ENCODE data around the gene RNF223. TPM values are rescaled to one million over a fixed set of nuclear protein-coding genes. Genes with fewer than 3 reads are reported as not detected.

Gene RNF223
- polyA plus RNA-seq, 1 donor (not counting 4 experiments of a cell fraction or from before 2014, with no cell fraction given): 0.22 TPM

DNA sequence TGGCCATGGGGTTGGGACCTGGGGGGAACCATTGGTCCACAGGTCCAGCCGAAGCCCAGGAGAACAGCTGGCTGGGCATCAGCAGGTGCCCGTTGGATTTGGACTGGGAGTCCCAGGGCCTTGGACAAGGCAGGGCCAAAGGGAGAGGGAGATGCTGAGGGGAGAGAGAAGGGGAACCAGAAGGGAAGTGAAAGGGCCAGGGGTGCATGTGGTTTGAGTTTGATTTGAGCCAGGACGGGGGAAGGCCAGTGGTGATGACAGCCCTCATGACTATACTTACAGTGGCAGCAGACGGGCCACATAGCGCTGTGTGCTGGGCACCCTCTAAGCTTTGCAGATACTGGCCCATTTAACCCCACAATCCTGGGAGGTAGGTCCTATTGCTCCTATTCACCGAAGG is 35.4 kb downstream of the RNF223 start:
- Histone ChIP-seq H3K4me1 (ENCODE audit: control insufficient read depth, extremely low read depth, insufficient read depth, low read length) (peaks cover 14% of the 10 kb centered on the region), H2AFZ (ENCODE audit: control insufficient read depth, low read length) (no peak overlapping the region), H3K9ac (ENCODE audit: control insufficient read depth, extremely low read depth, insufficient read depth, low read length) (no peak overlapping the region), H3K36me3 (ENCODE audit: control insufficient read depth in 2 of 2, extremely low read depth in 1 of 2, insufficient read depth in 2 of 2, low read length in 2 of 2) (peaks cover 36 to 56% of the 10 kb centered on the region in 2 experiments), H3K79me2 (ENCODE audit: control insufficient read depth, insufficient read depth, low read length) (peaks cover 61% of the 10 kb centered on the region), H4K20me1 (ENCODE audit: control insufficient read depth, extremely low read depth, insufficient read depth, low read length) (peaks cover 68% of the 10 kb centered on the region), H3K4me2 (ENCODE audit: control insufficient read depth, extremely low read depth, insufficient read depth, low read depth, low read length) (no peak overlapping the region), H3K9me3 (ENCODE audit: control insufficient read depth, low read depth, low read length) (no peaks in the 10 kb centered on the region), H3K9me1 (ENCODE audit: control insufficient read depth, extremely low read depth, insufficient read depth, low read length) (peaks cover 8% of the 10 kb centered on the region), H3K27ac (ENCODE audit: control insufficient read depth, insufficient read depth, low read length) (no peak overlapping the region), H3K27me3 (ENCODE audit: control insufficient read depth, extremely low read depth, insufficient read depth, low read length) (no peaks in the 10 kb centered on the region), H3K4me3 (ENCODE audit: control insufficient read depth in 2 of 3, extremely low read depth in 1 of 3, insufficient read depth in 2 of 3, low read depth in 1 of 3, low read length in 3 of 3) (no peak overlapping the region)
- TF ChIP-seq EZH2 (IDR thresholded peaks at IDR 0.05; ENCODE audit: low read length) (no peak), CTCF (optimal IDR thresholded peaks at IDR 0.05 in 1 of 3, IDR thresholded peaks at IDR 0.05 in 1 of 3, conservative IDR thresholded peaks at IDR 0.05 in 1 of 3; ENCODE audit: extremely low read depth in 1 of 3, insufficient read depth in 2 of 3, low read length in 3 of 3) (no peak)
- DNase-seq (ENCODE audit: low read depth, low spot score): no peak
- no peak for FAIRE-seq
- dilution Hi-C loops (cut with MboI; ENCODE audit: extremely low pct_ligation_motif_present, low sequenced_read_pairs): no loop called here

GRCh38 chr1:1037366-1038327 is 36.5 kb downstream of the RNF223 start:
- H3K79me2 ChIP-seq (ENCODE audit: control insufficient read depth, insufficient read depth, low read length): peaks cover 52% of the 10 kb centered on the region
- H3K4me2 ChIP-seq (ENCODE audit: control insufficient read depth, extremely low read depth, insufficient read depth, low read depth, low read length): no peak overlapping the region
- TF ChIP-seq CTCF (optimal IDR thresholded peaks at IDR 0.05 in 1 of 3, IDR thresholded peaks at IDR 0.05 in 1 of 3, conservative IDR thresholded peaks at IDR 0.05 in 1 of 3; ENCODE audit: extremely low read depth in 1 of 3, insufficient read depth in 2 of 3, low read length in 3 of 3): no peak
- TF ChIP-seq EZH2 (IDR thresholded peaks at IDR 0.05; ENCODE audit: low read length): no peak
- H4K20me1 ChIP-seq (ENCODE audit: control insufficient read depth, extremely low read depth, insufficient read depth, low read length): peaks cover 60% of the 10 kb centered on the region
- no peaks in the 10 kb centered on the region for H3K27me3 ChIP-seq (ENCODE audit: control insufficient read depth, extremely low read depth, insufficient read depth, low read length)
- peaks cover 32 to 51% of the 10 kb centered on the region in 2 experiments for H3K36me3 ChIP-seq (ENCODE audit: control insufficient read depth in 2 of 2, extremely low read depth in 1 of 2, insufficient read depth in 2 of 2, low read length in 2 of 2)
- H2AFZ ChIP-seq (ENCODE audit: control insufficient read depth, low read length): no peak overlapping the region
- no peak overlapping the region for H3K27ac ChIP-seq (ENCODE audit: control insufficient read depth, insufficient read depth, low read length)
- no peak overlapping the region for H3K4me3 ChIP-seq (ENCODE audit: control insufficient read depth in 2 of 3, extremely low read depth in 1 of 3, insufficient read depth in 2 of 3, low read depth in 1 of 3, low read length in 3 of 3)
- FAIRE-seq: no peak
- no peaks in the 10 kb centered on the region for H3K9me3 ChIP-seq (ENCODE audit: control insufficient read depth, low read depth, low read length)
- H3K9ac ChIP-seq (ENCODE audit: control insufficient read depth, extremely low read depth, insufficient read depth, low read length): no peak overlapping the region
- no peak for DNase-seq (ENCODE audit: low read depth, low spot score)
- peaks cover 14% of the 10 kb centered on the region for H3K4me1 ChIP-seq (ENCODE audit: control insufficient read depth, extremely low read depth, insufficient read depth, low read length)
- dilution Hi-C loops (cut with MboI; ENCODE audit: extremely low pct_ligation_motif_present, low sequenced_read_pairs): no loop called here
- peaks cover 8% of the 10 kb centered on the region for H3K9me1 ChIP-seq (ENCODE audit: control insufficient read depth, extremely low read depth, insufficient read depth, low read length)
